ENCODE data around the gene SLF2.

SLF2 gene

DNA sequence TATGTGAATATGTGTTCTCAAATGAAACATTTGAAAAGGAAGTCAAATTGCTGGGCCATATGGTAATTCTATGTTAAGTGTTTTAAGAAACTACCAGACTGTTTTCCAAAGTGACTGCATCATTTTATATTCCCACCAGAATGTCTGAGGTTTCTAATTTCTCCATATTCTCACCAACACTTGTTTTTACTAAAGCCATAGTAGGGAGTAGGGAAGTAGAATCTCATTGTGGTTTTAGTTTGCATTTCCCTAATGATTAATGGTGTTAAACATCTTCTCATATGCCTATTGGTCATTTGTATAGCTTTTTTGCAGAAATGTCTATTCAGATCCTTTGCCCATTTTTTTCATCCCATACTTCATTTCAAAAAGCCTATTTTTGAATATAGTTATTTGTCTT, 47.5 kb downstream of the SLF2 start:
- no peak for DNase-seq (ENCODE audit: low read depth)
- H3K4me3 ChIP-seq (ENCODE audit: low read depth, low read length): no peak overlapping the region
- no peak for TF ChIP-seq CTCF (IDR thresholded peaks at IDR 0.05; ENCODE audit: insufficient read depth, low read depth, low read length, missing control alignments)

DNA sequence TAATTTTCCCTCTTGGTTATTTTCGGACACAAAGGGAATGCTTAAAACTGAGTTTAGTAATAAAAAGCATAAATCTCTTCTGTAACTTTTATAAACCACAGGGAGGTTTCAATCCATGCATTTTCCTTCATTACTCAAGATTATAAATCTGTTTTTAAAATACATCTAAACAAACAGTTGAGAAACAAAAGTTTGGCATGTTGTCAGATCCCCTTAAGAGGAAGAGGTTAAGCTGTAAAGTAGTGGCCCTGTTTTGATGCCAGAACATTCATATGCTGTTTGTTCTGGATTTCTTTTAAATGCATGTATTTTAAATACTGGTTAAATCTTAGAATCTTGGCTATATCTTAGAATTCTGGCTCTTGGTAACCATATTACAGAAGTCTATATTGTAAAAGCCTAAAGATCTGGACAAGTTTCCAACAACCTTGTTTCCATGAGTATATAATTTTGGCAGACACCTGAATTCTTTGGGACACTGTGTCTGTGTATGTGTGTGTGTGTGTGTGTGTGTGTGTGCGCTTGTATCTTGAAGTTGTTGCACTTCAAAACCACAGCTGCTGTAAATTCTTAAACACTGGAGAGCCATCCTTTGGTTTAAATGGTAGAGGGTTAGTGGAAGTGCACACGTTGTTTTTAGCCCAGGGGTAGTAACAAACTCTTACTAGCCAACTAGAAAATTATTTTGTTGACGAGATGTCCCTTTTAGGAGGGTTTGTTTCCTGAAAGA, 49.8 kb downstream of the SLF2 start:
- no peak overlapping the region for H3K4me3 ChIP-seq (ENCODE audit: low read depth, low read length)
- no peak for TF ChIP-seq CTCF (IDR thresholded peaks at IDR 0.05; ENCODE audit: insufficient read depth, low read depth, low read length, missing control alignments)
- no peak for DNase-seq (ENCODE audit: low read depth)

DNA sequence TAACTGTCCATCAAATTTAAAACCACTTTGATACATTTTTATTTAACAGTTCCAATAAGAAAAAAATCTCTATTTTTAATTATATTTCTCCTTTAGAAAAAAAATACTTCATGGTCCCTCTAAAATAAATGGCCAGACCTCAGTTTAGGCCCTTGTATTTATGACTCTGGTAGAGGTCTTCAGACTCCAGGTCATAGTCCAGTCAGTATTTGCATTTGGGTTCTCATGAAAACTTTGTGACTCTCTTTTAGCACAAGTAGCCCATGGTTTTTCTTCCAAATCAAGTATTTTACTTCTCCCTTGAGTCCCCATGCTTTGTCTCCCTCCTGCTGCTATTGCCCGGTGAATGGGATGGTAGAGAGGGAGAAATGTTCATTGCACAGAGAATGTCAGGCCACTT, 51.1 kb downstream of the SLF2 start:
- no peak for DNase-seq (ENCODE audit: low read depth)
- H3K4me3 ChIP-seq (ENCODE audit: low read depth, low read length): no peak overlapping the region
- TF ChIP-seq CTCF (IDR thresholded peaks at IDR 0.05; ENCODE audit: insufficient read depth, low read depth, low read length, missing control alignments): no peak

DNA sequence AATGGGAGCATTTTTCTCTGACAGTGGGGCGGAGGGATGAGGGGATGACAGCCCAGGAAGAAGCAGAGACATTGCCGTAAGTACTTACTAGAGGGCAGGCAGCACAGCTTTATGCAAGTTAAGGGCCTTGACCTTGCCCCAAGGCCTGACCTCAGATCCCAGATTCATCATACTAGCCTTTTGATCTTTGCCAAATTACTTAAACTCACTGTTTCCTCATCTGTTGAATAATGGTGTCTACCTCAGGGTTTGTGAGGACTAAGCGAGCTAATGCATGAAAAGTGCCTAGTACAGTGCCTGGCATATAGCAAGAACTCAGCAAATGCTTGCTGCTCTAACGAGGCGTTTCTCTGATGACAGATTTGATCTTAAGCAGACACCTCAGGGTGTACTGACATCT, 53.1 kb downstream of the SLF2 start:
- no peak overlapping the region for H3K4me3 ChIP-seq (ENCODE audit: low read depth, low read length)
- DNase-seq (ENCODE audit: low read depth): no peak
- no peak for TF ChIP-seq CTCF (IDR thresholded peaks at IDR 0.05; ENCODE audit: insufficient read depth, low read depth, low read length, missing control alignments)

DNA sequence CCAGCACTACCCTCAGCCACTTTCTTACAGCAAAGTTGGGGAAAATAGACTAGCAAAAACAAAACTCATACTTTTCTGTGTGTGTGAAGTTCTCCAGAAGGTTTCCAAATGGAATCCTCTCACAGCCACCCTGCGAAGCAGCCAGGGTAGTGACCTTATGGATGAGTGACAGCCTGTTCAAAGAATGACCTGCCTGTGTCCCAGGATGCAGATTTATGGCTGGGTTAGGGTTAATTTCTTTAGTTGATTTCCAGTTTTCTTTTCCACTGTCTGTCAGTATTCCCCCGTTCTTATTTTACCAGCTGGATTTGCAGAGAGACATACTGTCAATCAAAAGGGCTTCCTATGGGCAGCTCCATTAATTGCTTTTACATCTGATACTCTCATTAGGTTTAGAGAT, 54.1 kb downstream of the SLF2 start:
- no peak for TF ChIP-seq CTCF (IDR thresholded peaks at IDR 0.05; ENCODE audit: insufficient read depth, low read depth, low read length, missing control alignments)
- DNase-seq (ENCODE audit: low read depth): no peak
- H3K4me3 ChIP-seq (ENCODE audit: low read depth, low read length): no peak overlapping the region

DNA sequence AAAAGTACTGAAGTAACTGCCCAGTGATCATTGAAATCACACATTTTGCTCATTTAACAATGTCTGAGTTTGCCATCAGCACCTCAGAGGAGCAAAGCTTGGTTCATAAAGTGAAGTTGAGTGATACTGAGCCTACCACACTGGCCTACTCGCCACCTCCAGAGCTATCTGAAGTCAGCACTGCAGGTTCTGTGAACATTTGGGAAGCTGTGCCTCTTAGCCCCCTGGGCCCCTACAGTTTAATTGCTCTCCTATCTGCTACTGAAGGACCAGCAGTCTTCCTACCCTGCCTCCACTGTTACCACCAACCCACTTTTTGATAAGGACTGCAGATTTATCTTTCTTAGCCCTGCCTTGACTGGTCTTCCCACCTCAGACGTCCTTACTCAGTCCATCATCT, 54.6 kb downstream of the SLF2 start:
- DNase-seq (ENCODE audit: low read depth): no peak
- TF ChIP-seq CTCF (IDR thresholded peaks at IDR 0.05; ENCODE audit: insufficient read depth, low read depth, low read length, missing control alignments): no peak
- no peak overlapping the region for H3K4me3 ChIP-seq (ENCODE audit: low read depth, low read length)

All from GM12865 (cell line).